OCI-LY1 (cell line): Measurements from ENCODE around the gene TCEA3.
A peak's percentile ranks its signal among the peaks of the same experiment; 100 is the strongest.

Experiments
- H2AFZ ChIP-seq: fragments of 200-600 bp; sonication (generic), shearing (Covaris generic); 2 replicates; pipeline ENCODE4 v1.6.0; 2014; ENCODE audit warnings: antibody characterized with exemption, mild to moderate bottlenecking, low read length
- H3F3A ChIP-seq: fragments of 200-600 bp; sonication (generic), shearing (Covaris generic); 2 replicates; pipeline ENCODE4 v1.6.0; 2014; ENCODE audit warnings: mild to moderate bottlenecking, antibody characterized with exemption, low read length, moderate library complexity; ENCODE audit not compliant: insufficient read depth
- H3K27ac ChIP-seq: fragments of 200-600 bp; sonication (generic); 2 replicates; pipeline ENCODE4 v1.5.1; 2014; ENCODE audit warnings: low read length, mixed run types, mild to moderate bottlenecking, low read depth; ENCODE audit not compliant: poor library complexity, severe bottlenecking
- H3K27me3 ChIP-seq: fragments of 200-600 bp; sonication (generic); 2 replicates; pipeline ENCODE4 v1.6.0; 2014; ENCODE audit warnings: antibody characterized with exemption, mild to moderate bottlenecking, low read length, moderate library complexity; ENCODE audit not compliant: insufficient read depth
- H3K36me3 ChIP-seq: fragments of 200-600 bp; sonication (generic); 2 replicates; pipeline ENCODE4 v1.6.1; 2014; ENCODE audit warnings: mild to moderate bottlenecking, antibody characterized with exemption, low read length, moderate library complexity, mixed read lengths; ENCODE audit not compliant: insufficient read depth
- H3K4me1 ChIP-seq: fragments of 200-600 bp; sonication (generic); 2 replicates; pipeline ENCODE4 v1.5.1; 2014; ENCODE audit warnings: mild to moderate bottlenecking, low read length, moderate library complexity; ENCODE audit not compliant: insufficient read depth, severe bottlenecking
- H3K4me2 ChIP-seq: fragments of 200-600 bp; sonication (generic), shearing (Covaris generic); 2 replicates; pipeline ENCODE4 v1.6.1; 2014; ENCODE audit warnings: low read length
- H3K4me3 ChIP-seq: fragments of 200-600 bp; sonication (generic); 2 replicates; pipeline ENCODE4 v1.5.1; 2014; ENCODE audit warnings: low read length, low read depth, mild to moderate bottlenecking, mixed read lengths; ENCODE audit not compliant: poor library complexity, severe bottlenecking
- H3K79me2 ChIP-seq: fragments of 200-600 bp; shearing (Covaris generic); 2 replicates; pipeline ENCODE4 v1.6.1; 2016; ENCODE audit warnings: mixed run types, low read length, mixed read lengths; ENCODE audit not compliant: insufficient read depth
- H3K9ac ChIP-seq: fragments of 200-600 bp; sonication (generic), shearing (Covaris generic); 2 replicates; pipeline ENCODE4 v1.6.1; 2014; ENCODE audit warnings: mild to moderate bottlenecking, low read length, mixed read lengths
- H3K9me2 ChIP-seq: fragments of 200-600 bp; sonication (generic), shearing (Covaris generic); 2 replicates; pipeline ENCODE4 v1.6.1; 2014; ENCODE audit warnings: low read depth, mild to moderate bottlenecking, low read length, mixed read lengths
- H3K9me3 ChIP-seq: fragments of 200-600 bp; shearing (Covaris generic); 2 replicates; pipeline ENCODE4 v1.6.1; 2014; ENCODE audit warnings: low read length, mixed read lengths
- H4K20me1 ChIP-seq: fragments of 200-600 bp; sonication (generic), shearing (Covaris generic); 2 replicates; pipeline ENCODE4 v1.6.0; 2016; ENCODE audit warnings: mild to moderate bottlenecking, low read length; ENCODE audit not compliant: insufficient read depth
- EZH2 ChIP-seq: fragments of 200-600 bp; sonication (generic), shearing (Covaris generic); IDR thresholded peaks from 2 replicates; pipeline ENCODE4 v1.8.0; 2017; ENCODE audit warnings: borderline replicate concordance, mixed run types, mild to moderate bottlenecking, antibody characterized with exemption, low read length, moderate library complexity, mixed read lengths
- TF ChIP-seq, protein P1 (sequence below): fragments of 200-600 bp; sonication (generic), shearing (Covaris generic); IDR thresholded peaks from 2 replicates; pipeline ENCODE4 v1.5.1; 2017; ENCODE audit warnings: mild to moderate bottlenecking, antibody characterized with exemption, low read length, moderate library complexity, mixed read lengths

TCEA3 gene

DNA sequence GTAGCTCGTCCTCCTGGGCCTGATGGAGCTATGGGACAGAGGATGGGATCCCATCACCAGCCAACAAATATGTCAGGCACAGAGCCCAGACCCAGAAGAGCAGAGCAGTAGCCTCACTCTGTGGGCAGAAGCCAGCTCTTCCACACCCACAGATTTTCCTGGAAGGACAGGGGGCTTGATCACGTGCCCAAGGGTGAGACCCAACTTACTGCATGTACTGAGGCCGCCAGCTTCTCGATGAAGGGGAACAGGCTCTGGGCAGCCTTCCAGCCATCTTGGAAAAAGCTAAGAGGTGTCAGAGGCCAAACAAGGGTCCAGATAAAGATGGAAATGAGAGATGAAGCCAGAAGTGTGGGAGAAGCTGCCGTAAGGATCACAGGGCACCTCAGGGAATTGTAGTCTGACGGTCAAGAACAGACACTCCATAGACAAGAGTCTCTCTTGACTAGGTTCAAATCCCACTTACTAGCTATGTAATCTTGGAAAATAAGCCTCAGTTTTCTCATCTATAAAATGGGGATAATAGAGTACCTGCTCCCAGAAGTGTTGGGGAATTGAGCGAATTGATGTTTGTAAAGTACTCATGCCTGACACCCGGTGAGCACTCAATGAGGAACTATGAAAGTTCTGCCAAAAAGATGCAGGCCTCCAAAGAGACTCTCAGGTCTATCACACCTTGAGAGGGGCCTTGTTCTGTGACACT, 17.0 kb upstream of the TCEA3 start:
- TF ChIP-seq, protein P1, sequence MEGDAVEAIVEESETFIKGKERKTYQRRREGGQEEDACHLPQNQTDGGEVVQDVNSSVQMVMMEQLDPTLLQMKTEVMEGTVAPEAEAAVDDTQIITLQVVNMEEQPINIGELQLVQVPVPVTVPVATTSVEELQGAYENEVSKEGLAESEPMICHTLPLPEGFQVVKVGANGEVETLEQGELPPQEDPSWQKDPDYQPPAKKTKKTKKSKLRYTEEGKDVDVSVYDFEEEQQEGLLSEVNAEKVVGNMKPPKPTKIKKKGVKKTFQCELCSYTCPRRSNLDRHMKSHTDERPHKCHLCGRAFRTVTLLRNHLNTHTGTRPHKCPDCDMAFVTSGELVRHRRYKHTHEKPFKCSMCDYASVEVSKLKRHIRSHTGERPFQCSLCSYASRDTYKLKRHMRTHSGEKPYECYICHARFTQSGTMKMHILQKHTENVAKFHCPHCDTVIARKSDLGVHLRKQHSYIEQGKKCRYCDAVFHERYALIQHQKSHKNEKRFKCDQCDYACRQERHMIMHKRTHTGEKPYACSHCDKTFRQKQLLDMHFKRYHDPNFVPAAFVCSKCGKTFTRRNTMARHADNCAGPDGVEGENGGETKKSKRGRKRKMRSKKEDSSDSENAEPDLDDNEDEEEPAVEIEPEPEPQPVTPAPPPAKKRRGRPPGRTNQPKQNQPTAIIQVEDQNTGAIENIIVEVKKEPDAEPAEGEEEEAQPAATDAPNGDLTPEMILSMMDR: no peak
- no peak for TF ChIP-seq EZH2
- Histone ChIP-seq H3K79me2 (no peaks in the 10 kb centered on the region), H3K9me3 (no peaks in the 10 kb centered on the region), H3F3A (no peaks in the 10 kb centered on the region), H3K27me3 (no peaks in the 10 kb centered on the region; the same call in 1 of the 2 replicates), H3K9ac (no peak overlapping the region), H2AFZ (no peak overlapping the region), H3K27ac (no peak overlapping the region), H3K9me2 (no peaks in the 10 kb centered on the region), H3K4me2 (no peak overlapping the region), H4K20me1 (no peaks in the 10 kb centered on the region), H3K36me3 (no peaks in the 10 kb centered on the region), H3K4me3 (no peak overlapping the region), H3K4me1 (no peaks in the 10 kb centered on the region)

DNA sequence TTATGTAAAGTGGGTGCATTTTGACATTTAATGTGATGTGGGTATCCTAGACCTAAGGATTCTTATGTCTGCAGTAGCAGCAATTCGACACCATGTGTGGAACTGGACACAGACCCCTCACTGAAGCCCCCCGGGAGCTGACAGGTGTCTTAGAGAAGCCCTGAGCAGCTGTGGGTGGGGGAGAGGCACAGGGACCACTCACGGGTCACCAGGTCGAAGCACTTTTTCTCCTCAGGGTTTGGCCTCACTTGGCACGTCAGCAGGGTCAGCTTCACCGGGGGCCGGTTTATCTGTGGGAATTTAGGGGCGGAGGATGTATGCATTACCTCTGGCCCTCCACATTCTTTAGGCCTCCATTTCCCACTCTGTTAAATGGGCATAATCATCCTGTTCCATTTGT, 14.0 kb upstream of the TCEA3 start:
- H3K27me3 ChIP-seq: no peaks in the 10 kb centered on the region; the same call in 1 of the 2 replicates
- H4K20me1 ChIP-seq: no peaks in the 10 kb centered on the region
- H2AFZ ChIP-seq: no peak overlapping the region

DNA sequence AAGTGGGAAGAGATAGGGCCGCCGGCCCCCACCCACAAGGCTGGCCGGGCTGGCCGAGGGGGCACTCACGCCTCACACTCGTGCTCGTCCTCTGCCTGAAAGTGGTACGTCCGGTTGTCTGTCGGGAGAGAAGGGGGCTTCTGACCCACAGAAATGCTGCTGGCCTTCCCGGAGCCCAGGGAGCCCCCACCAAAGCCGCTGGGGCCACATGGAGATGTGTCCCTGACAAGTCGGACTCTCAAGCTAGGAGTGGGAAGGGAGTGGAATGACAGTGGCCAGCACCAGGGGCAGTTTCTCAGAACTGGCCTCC, 12.8 kb upstream of the TCEA3 start:
- no peak overlapping the region for H3K9ac ChIP-seq
- H3K4me1 ChIP-seq: no peaks in the 10 kb centered on the region
- H3K27ac ChIP-seq: no peak overlapping the region
- H3K4me3 ChIP-seq: no peak overlapping the region
- no peaks in the 10 kb centered on the region; the same call in 1 of the 2 replicates for H3K27me3 ChIP-seq
- 0 out of 2 replicates have a peak overlapping the region, but pooled peaks have one; percentile 39 for H3K4me2 ChIP-seq
- H2AFZ ChIP-seq: no peak overlapping the region
- H3K36me3 ChIP-seq: no peaks in the 10 kb centered on the region
- no peaks in the 10 kb centered on the region for H3K9me2 ChIP-seq
- no peaks in the 10 kb centered on the region for H3K79me2 ChIP-seq
- no peaks in the 10 kb centered on the region for H4K20me1 ChIP-seq
- no peaks in the 10 kb centered on the region for H3K9me3 ChIP-seq
- H3F3A ChIP-seq: no peaks in the 10 kb centered on the region
- TF ChIP-seq, protein P1: no peak
- no peak for TF ChIP-seq EZH2

More for the DNA sequence above, 14.0 kb upstream of the TCEA3 start:
- Histone ChIP-seq H3K79me2 (no peaks in the 10 kb centered on the region), H3K27ac (no peak overlapping the region), H3K4me2 (no peak overlapping the region), H3K4me1 (no peaks in the 10 kb centered on the region), H3F3A (no peaks in the 10 kb centered on the region), H3K36me3 (no peaks in the 10 kb centered on the region), H3K9me3 (no peaks in the 10 kb centered on the region), H3K9ac (no peak overlapping the region), H3K9me2 (no peaks in the 10 kb centered on the region), H3K4me3 (no peak overlapping the region)
- no peak for TF ChIP-seq EZH2
- TF ChIP-seq, protein P1: no peak
